Stomach (tissue), 4 donors: ENCODE measurements around the gene TXN2.

Source experiments
- CTCF ChIP-seq, 7 experiments: fragments of 450-650 bp in 4 of 7; fragments of 200-600 bp in 3 of 7; sonication (generic) in 3 of 7; IDR thresholded peaks; one replicate each; pipeline ENCODE4 v1.5.1; 2016 to 2019; ENCODE audit warnings: antibody characterized with exemption in 7 of 7, control low read depth in 2 of 7, mild to moderate bottlenecking in 1 of 7
- EP300 ChIP-seq: sonication (generic); formaldehyde crosslinking; IDR thresholded peaks from one replicate; pipeline ENCODE4 v1.6.1; 2017; ENCODE audit warnings: antibody characterized with exemption
- POLR2A ChIP-seq, 4 donors: fragments of 450-650 bp; IDR thresholded peaks; one replicate each; pipeline ENCODE4 v1.6.1; 2016; ENCODE audit warnings: antibody characterized with exemption in 4 of 4, control low read depth in 2 of 4, mild to moderate bottlenecking in 1 of 4, moderate library complexity in 1 of 4
- POLR2AphosphoS5 ChIP-seq, 3 donors: sonication (generic); formaldehyde crosslinking; IDR thresholded peaks; one replicate each; pipeline ENCODE4 v1.6.1; 2016; ENCODE audit warnings: antibody characterized with exemption in 3 of 3

DNA sequence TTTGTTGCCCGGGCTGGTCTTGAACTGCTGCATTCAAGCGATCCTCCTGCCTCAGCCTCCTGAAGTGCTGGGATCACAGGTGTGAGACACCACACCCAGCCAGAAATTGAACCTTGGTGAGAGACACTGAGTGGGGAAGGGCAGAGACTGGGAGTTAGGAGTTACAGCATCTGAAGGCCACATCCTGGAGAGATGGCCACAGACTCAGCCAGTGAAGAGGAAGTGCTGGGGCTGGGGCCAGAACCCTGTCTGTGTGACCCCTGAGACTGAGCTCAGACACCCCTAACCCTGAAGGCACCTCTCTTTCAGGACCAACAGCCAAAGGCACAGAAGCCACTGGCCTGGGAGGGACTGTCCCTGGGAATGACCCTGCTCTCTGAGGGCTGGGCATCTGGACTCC, 33.8 kb downstream of the TXN2 start:
- TF ChIP-seq CTCF (IDR thresholded peaks at IDR 0.05) (no peak), POLR2AphosphoS5 (IDR thresholded peaks at IDR 0.05) (no peak), POLR2A (IDR thresholded peaks at IDR 0.05) (no peak), EP300 (no peak)
